B cell (primary cell): ENCODE measurements around the gene DPP4. TPM values are rescaled to one million over a fixed set of nuclear protein-coding genes. Genes with fewer than 3 reads are reported as not detected.

Experiments used
- ATAC-seq: fragments of 200-7000 bp; cut with Tn5 transposase; one replicate; pipeline ENCODE4 v1.10.0; 2021; ENCODE audit warnings: low read depth, mild to moderate bottlenecking, moderate number of reproducible peaks, moderate library complexity
- CTCF ChIA-PET: fragments of 350-600 bp; sonication (Branson Sonifier 250); formaldehyde crosslinking; loops from one replicate; lab custom pipeline; 2021; ENCODE audit warnings: antibody characterized with exemption, inconsistent platforms; lab: Charles Lee
- POLR2A ChIA-PET: fragments of 350-600 bp; sonication (Branson Sonifier 250); formaldehyde crosslinking; loops from one replicate; lab custom pipeline; 2021; ENCODE audit warnings: antibody characterized with exemption; lab: Charles Lee
- DNase-seq: peaks from one replicate; pipeline ENCODE4 v3.0.0; 2013
- H2AFZ ChIP-seq: 2 replicates; pipeline ENCODE4 v1.6.1; 2012; ENCODE audit warnings: mild to moderate bottlenecking, low read depth, low read length; ENCODE audit not compliant: insufficient read depth, poor library complexity, severe bottlenecking
- H3K27ac ChIP-seq, 2 donors: 1 replicate in 1 of 2; 2 replicates in 1 of 2; pipeline ENCODE4 v1.5.1; 2012 to 2013; ENCODE audit warnings: low read length in 2 of 2, mild to moderate bottlenecking in 2 of 2, moderate library complexity in 1 of 2
- H3K27me3 ChIP-seq, 4 experiments: fragments of 200-600 bp in 1 of 4; sonication (generic) in 1 of 4; replicated peaks in 1 of 4; 1 replicate in 2 of 4; 2 replicates in 2 of 4; pipeline versions ENCODE4 v1.6.1 to v1.7.0; 2013 to 2016; ENCODE audit warnings: low read length in 3 of 4, mild to moderate bottlenecking in 2 of 4, mixed read lengths in 1 of 4, moderate library complexity in 1 of 4; ENCODE audit not compliant: insufficient read depth in 4 of 4, control insufficient read depth in 3 of 4; ENCODE audit errors: control extremely low read depth in 1 of 4
- H3K36me3 ChIP-seq, 2 experiments: replicated peaks in 1 of 2; 1 replicate in 1 of 2; 2 replicates in 1 of 2; pipeline versions ENCODE4 v1.6.1 to v1.7.1; 2013; ENCODE audit warnings: low read length in 1 of 2; ENCODE audit not compliant: insufficient read depth in 2 of 2, control insufficient read depth in 1 of 2; ENCODE audit errors: control extremely low read depth in 1 of 2, extremely low read depth in 1 of 2
- H3K4me1 ChIP-seq, 2 donors: fragments of 200-600 bp in 1 of 2; sonication (generic) in 1 of 2; 1 replicate in 1 of 2; 2 replicates in 1 of 2; pipeline versions ENCODE4 v1.5.1 to v1.6.1; 2013 to 2017; ENCODE audit warnings: low read length in 2 of 2; ENCODE audit not compliant: control insufficient read depth in 2 of 2, insufficient read depth in 2 of 2
- H3K4me2 ChIP-seq: replicated peaks from 2 replicates; pipeline ENCODE3; 2012; ENCODE audit warnings: mild to moderate bottlenecking, low read depth, low read length; ENCODE audit not compliant: poor library complexity, severe bottlenecking
- H3K4me3 ChIP-seq, 5 experiments: fragments of 200-600 bp in 1 of 5; sonication (generic) in 1 of 5; 1 replicate in 3 of 5; 2 replicates in 2 of 5; pipeline versions ENCODE4 v1.5.1 to v1.7.0; 2011 to 2016; ENCODE audit warnings: low read length in 4 of 5, mild to moderate bottlenecking in 4 of 5, low read depth in 2 of 5, control low read depth in 1 of 5, moderate library complexity in 1 of 5; ENCODE audit not compliant: insufficient read depth in 1 of 5; ENCODE audit errors: control extremely low read depth in 1 of 5, extremely low read depth in 1 of 5
- H3K79me2 ChIP-seq: fragments of 200-600 bp; sonication (generic); one replicate; pipeline ENCODE4 v1.6.0; 2016; ENCODE audit warnings: low read length; ENCODE audit not compliant: control insufficient read depth, insufficient read depth
- H3K9ac ChIP-seq: fragments of 200-600 bp; sonication (generic); 2 replicates; pipeline ENCODE4 v1.6.1; 2017; ENCODE audit warnings: mild to moderate bottlenecking, low read length, moderate library complexity
- H3K9me3 ChIP-seq, 3 donors: one replicate each; pipeline versions ENCODE4 v1.6.1 to v1.7.1; 2013; ENCODE audit warnings: low read length in 2 of 3; ENCODE audit not compliant: control insufficient read depth in 2 of 3, insufficient read depth in 1 of 3; ENCODE audit errors: control extremely low read depth in 1 of 3
- H4K20me1 ChIP-seq: 2 replicates; pipeline ENCODE4 v1.6.0; 2012; ENCODE audit warnings: mild to moderate bottlenecking, low read length; ENCODE audit not compliant: insufficient read depth, control insufficient read depth, poor library complexity, severe bottlenecking
- H3K27ac Mint-ChIP-seq: one replicate; pipeline ENCODE4 v1.8.0; 2021; ENCODE audit warnings: mixed read lengths
- H3K27me3 Mint-ChIP-seq: one replicate; pipeline ENCODE4 v1.8.0; 2021; ENCODE audit warnings: mixed read lengths
- H3K4me1 Mint-ChIP-seq: one replicate; pipeline ENCODE4 v1.8.0; 2021; ENCODE audit warnings: mixed read lengths
- H3K4me3 Mint-ChIP-seq: one replicate; pipeline ENCODE4 v1.8.0; 2021; ENCODE audit warnings: mixed read lengths
- H3K9me3 Mint-ChIP-seq: one replicate; pipeline ENCODE4 v1.8.0; 2022; ENCODE audit warnings: mixed read lengths; ENCODE audit not compliant: insufficient read depth
- CTCF ChIP-seq: fragments of 200-600 bp; IDR thresholded peaks from one replicate; pipeline ENCODE4 v1.8.0; 2022; ENCODE audit warnings: antibody characterized with exemption, mild to moderate bottlenecking
- EZH2 ChIP-seq: IDR thresholded peaks from 2 replicates; pipeline ENCODE4 v1.6.1; 2012; ENCODE audit warnings: borderline replicate concordance, low read depth, mild to moderate bottlenecking, moderate library complexity, low read length; ENCODE audit not compliant: insufficient read depth, poor library complexity, severe bottlenecking
- WGBS: methylation state at CpG from one replicate; pipeline ENCODE4 v1.1.5; 2013; ENCODE audit warnings: missing lambda C conversion rate; ENCODE audit not compliant: insufficient coverage; 5-methylcytosine and 5-hydroxymethylcytosine counted together
- intact Hi-C: fragments of 100-400 bp; cut with micrococcal nuclease; formaldehyde crosslinking; loops from one replicate; pipeline ENCODE4 v1.10.0; 2022
- polyA plus RNA-seq: library from polyadenylated mRNA; depleted of rRNA; stranded (reverse); fragments of >200 nt; gene quantifications from 2 replicates; pipeline ENCODE4 v1.2.3, GENCODE V29; 2012
- total RNA-seq, 2 donors: library from RNA; stranded (reverse); fragments of 120-200 nt in 1 of 2; gene quantifications; 1 replicate in 1 of 2; 2 replicates in 1 of 2; pipeline versions ENCODE4 v1.2.3 to v1.2.4, GENCODE V29; 2013 to 2022

The DPP4 gene
- total and polyA plus RNA-seq, 2 donors (not counting 1 experiment from before 2014, with no cell fraction given), result 0.18 to 1.2 TPM

- Mint-ChIP-seq H3K4me1 (no peaks in the 10 kb centered on the region), H3K27me3 (no peaks in the 10 kb centered on the region), H3K27ac (no peak overlapping the region), H3K9me3 (no peaks in the 10 kb centered on the region), H3K4me3 (no peak overlapping the region)
- no peak for ATAC-seq
- no peaks in the 10 kb centered on the region for H3K9me3 ChIP-seq
- H3K27me3 ChIP-seq, result peaks cover 0 to 4% (median 1%) of the 10 kb centered on the region in 4 experiments
- no peak overlapping the region for H3K4me3 ChIP-seq
- no peaks in the 10 kb centered on the region for H3K36me3 ChIP-seq
- POLR2A ChIA-PET, result no interaction called here
- intact Hi-C loops, result no loop called here
- no peak overlapping the region for H3K9ac ChIP-seq
- TF ChIP-seq CTCF, result no peak
- H3K4me1 ChIP-seq, result no peaks in the 10 kb centered on the region
- H4K20me1 ChIP-seq, result no peaks in the 10 kb centered on the region
- DNase-seq, result no peak
- no peak overlapping the region for H3K4me2 ChIP-seq
- no peaks in the 10 kb centered on the region for H3K79me2 ChIP-seq
- no peak overlapping the region for H3K27ac ChIP-seq
- CTCF ChIA-PET, result no interaction called here
- H2AFZ ChIP-seq, result no peak overlapping the region
Observed at GRCh38 chr2:161976917-161977316, 97.1 kb downstream of the DPP4 start.

- Mint-ChIP-seq H3K9me3 (no peaks in the 10 kb centered on the region), H3K4me1 (no peaks in the 10 kb centered on the region), H3K27me3 (no peaks in the 10 kb centered on the region), H3K27ac (no peak overlapping the region), H3K4me3 (no peak overlapping the region)
- intact Hi-C loops, result no loop called here
- WGBS, result 25% methylated on average over 1 of the region's 1 CpG
- Histone ChIP-seq H3K79me2 (no peaks in the 10 kb centered on the region), H3K36me3 (no peaks in the 10 kb centered on the region), H3K4me3 (no peak overlapping the region), H3K4me1 (no peaks in the 10 kb centered on the region), H3K9me3 (no peaks in the 10 kb centered on the region), H3K4me2 (no peak overlapping the region), H4K20me1 (no peaks in the 10 kb centered on the region), H3K9ac (no peak overlapping the region), H3K27me3 (peaks cover 0 to 4% (median 1%) of the 10 kb centered on the region in 4 experiments), H3K27ac (no peak overlapping the region), H2AFZ (no peak overlapping the region)
- CTCF ChIA-PET, result no interaction called here
- no peak for DNase-seq
- TF ChIP-seq EZH2, result no peak
- TF ChIP-seq CTCF, result no peak
- no peak for ATAC-seq
- POLR2A ChIA-PET, result no interaction called here
Observed at GRCh38 chr2:161976295-161976694, 97.7 kb downstream of the DPP4 start.
